ENCODE data around the gene TRNT1.

Gene TRNT1

DNA sequence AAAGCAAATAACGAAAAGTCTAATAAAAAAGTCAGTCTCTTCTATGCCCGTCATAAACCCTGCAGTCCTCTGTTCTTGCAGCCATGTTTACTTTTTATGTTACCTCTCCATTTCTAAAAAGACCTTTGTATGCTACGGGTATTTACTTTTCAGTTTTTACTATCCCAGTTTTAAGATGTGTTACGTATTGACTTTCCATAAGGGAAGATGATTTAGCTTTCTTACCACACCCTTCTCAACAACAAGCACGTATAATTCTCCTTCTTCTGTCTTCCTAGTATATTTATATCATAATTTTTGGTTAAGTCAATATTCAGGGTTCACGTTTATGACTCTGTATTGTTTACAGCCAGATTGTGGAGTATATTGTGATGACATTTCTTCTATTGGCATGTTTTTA is 10.8 kb downstream of the TRNT1 start:
- no peak for ATAC-seq (ENCODE audit: insufficient read depth, low read depth)
- H4K20me1 ChIP-seq (ENCODE audit: insufficient read depth, low read length), result peaks cover 37% of the 10 kb centered on the region
- no peak for TF ChIP-seq EZH2 (IDR thresholded peaks at IDR 0.05; ENCODE audit: borderline replicate concordance, low read depth, low read length, severe bottlenecking)
- TF ChIP-seq, protein P1, sequence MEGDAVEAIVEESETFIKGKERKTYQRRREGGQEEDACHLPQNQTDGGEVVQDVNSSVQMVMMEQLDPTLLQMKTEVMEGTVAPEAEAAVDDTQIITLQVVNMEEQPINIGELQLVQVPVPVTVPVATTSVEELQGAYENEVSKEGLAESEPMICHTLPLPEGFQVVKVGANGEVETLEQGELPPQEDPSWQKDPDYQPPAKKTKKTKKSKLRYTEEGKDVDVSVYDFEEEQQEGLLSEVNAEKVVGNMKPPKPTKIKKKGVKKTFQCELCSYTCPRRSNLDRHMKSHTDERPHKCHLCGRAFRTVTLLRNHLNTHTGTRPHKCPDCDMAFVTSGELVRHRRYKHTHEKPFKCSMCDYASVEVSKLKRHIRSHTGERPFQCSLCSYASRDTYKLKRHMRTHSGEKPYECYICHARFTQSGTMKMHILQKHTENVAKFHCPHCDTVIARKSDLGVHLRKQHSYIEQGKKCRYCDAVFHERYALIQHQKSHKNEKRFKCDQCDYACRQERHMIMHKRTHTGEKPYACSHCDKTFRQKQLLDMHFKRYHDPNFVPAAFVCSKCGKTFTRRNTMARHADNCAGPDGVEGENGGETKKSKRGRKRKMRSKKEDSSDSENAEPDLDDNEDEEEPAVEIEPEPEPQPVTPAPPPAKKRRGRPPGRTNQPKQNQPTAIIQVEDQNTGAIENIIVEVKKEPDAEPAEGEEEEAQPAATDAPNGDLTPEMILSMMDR (IDR thresholded peaks at IDR 0.05; ENCODE audit: borderline replicate concordance, extremely low read depth, low read length, poor library complexity, severe bottlenecking), result no peak

DNA sequence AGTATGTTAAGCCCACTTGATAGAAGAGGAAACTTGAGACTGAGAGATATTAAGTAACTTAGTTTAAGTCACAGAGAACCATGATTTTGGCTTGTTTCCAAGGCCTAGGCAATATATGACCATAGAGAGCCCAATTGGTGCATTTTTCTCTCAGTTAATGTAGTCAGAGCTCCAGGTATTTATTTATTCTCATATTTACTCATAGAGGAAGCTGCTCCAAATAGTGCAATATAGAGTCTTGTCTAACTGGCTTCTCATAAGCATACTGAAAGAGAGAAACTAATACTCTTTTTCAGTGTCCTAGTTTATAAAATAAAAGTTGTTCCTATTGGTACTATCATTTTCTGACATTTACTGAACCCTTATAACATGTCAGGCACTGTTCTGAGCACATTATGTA is 15.2 kb downstream of the TRNT1 start:
- Histone ChIP-seq H3K9ac (ENCODE audit: low read depth, low read length) (no peak overlapping the region), H3K27ac (ENCODE audit: low read length) (no peak overlapping the region), H2AFZ (ENCODE audit: low read depth, low read length) (no peak overlapping the region), H3K4me3 (ENCODE audit: low read depth in 1 of 2, low read length in 2 of 2) (no peak overlapping the region), H3K4me1 (ENCODE audit: insufficient read depth, low read length) (no peaks in the 10 kb centered on the region), H3K79me2 (ENCODE audit: insufficient read depth, low read length) (peaks cover 26% of the 10 kb centered on the region), H4K20me1 (ENCODE audit: insufficient read depth, low read length) (peaks cover 10% of the 10 kb centered on the region; the same call in 1 of the 2 replicates), H3K4me2 (ENCODE audit: insufficient read depth, low read length) (no peak overlapping the region), H3K9me3 (ENCODE audit: insufficient read depth, low read length, severe bottlenecking) (no peaks in the 10 kb centered on the region), H3K36me3 (ENCODE audit: insufficient read depth, low read length) (peaks cover 96% of the 10 kb centered on the region), H3K27me3 (ENCODE audit: insufficient read depth, low read length, poor library complexity) (no peaks in the 10 kb centered on the region)
- ATAC-seq (ENCODE audit: insufficient read depth, low read depth), result no peak
- TF ChIP-seq EZH2 (IDR thresholded peaks at IDR 0.05; ENCODE audit: borderline replicate concordance, low read depth, low read length, severe bottlenecking), result no peak
- TF ChIP-seq, protein P1 (IDR thresholded peaks at IDR 0.05; ENCODE audit: borderline replicate concordance, extremely low read depth, low read length, poor library complexity, severe bottlenecking), result no peak
- no peak for DNase-seq

More for the DNA sequence above, 10.8 kb downstream of the TRNT1 start:
- H2AFZ ChIP-seq (ENCODE audit: low read depth, low read length), result no peak overlapping the region
- H3K9me3 ChIP-seq (ENCODE audit: insufficient read depth, low read length, severe bottlenecking), result no peaks in the 10 kb centered on the region
- H3K4me1 ChIP-seq (ENCODE audit: insufficient read depth, low read length), result no peaks in the 10 kb centered on the region
- no peak overlapping the region for H3K4me2 ChIP-seq (ENCODE audit: insufficient read depth, low read length)
- H3K27ac ChIP-seq (ENCODE audit: low read length), result no peak overlapping the region
- no peaks in the 10 kb centered on the region for H3K27me3 ChIP-seq (ENCODE audit: insufficient read depth, low read length, poor library complexity)
- H3K4me3 ChIP-seq (ENCODE audit: low read depth in 1 of 2, low read length in 2 of 2), result no peak overlapping the region
- no peak overlapping the region for H3K9ac ChIP-seq (ENCODE audit: low read depth, low read length)
- peaks cover 67% of the 10 kb centered on the region for H3K79me2 ChIP-seq (ENCODE audit: insufficient read depth, low read length)
- no peak for DNase-seq
- H3K36me3 ChIP-seq (ENCODE audit: insufficient read depth, low read length), result peaks cover 90% of the 10 kb centered on the region

DNA sequence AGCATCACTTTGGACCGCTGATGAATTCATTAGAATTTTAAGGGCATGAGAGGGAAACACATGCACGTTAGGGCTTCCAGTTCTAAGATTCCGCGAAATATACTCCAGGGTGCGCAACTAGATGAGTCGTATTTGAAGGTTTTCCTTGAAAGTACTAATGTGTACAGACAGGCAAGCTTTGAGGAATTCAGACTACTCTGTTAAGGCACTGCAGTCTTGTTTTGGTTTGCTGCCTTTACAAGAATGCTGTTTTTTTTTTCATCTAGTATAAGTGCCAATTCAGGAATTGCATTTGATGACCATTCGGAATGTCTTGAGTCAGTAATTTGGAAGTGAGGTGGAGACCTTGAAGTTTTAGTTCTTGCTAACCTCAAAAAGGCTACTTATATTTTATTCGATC is 19.1 kb downstream of the TRNT1 start:
- Histone ChIP-seq H3K9me3 (ENCODE audit: insufficient read depth, low read length, severe bottlenecking) (no peaks in the 10 kb centered on the region), H3K4me3 (ENCODE audit: low read depth in 1 of 2, low read length in 2 of 2) (no peak overlapping the region), H3K27me3 (ENCODE audit: insufficient read depth, low read length, poor library complexity) (no peaks in the 10 kb centered on the region), H4K20me1 (ENCODE audit: insufficient read depth, low read length) (0 out of 2 replicates have a peak, but pooled peaks cover 3% of the 10 kb centered on the region), H3K79me2 (ENCODE audit: insufficient read depth, low read length) (peaks cover 9% of the 10 kb centered on the region; the same call in 1 of the 2 replicates), H2AFZ (ENCODE audit: low read depth, low read length) (no peak overlapping the region), H3K27ac (ENCODE audit: low read length) (no peak overlapping the region), H3K9ac (ENCODE audit: low read depth, low read length) (no peak overlapping the region), H3K4me2 (ENCODE audit: insufficient read depth, low read length) (no peak overlapping the region), H3K4me1 (ENCODE audit: insufficient read depth, low read length) (no peaks in the 10 kb centered on the region), H3K36me3 (ENCODE audit: insufficient read depth, low read length) (peaks cover 99% of the 10 kb centered on the region)
- DNase-seq (no peak), ATAC-seq (ENCODE audit: insufficient read depth, low read depth) (no peak)
- TF ChIP-seq EZH2 (IDR thresholded peaks at IDR 0.05; ENCODE audit: borderline replicate concordance, low read depth, low read length, severe bottlenecking), result no peak
- TF ChIP-seq, protein P1 (IDR thresholded peaks at IDR 0.05; ENCODE audit: borderline replicate concordance, extremely low read depth, low read length, poor library complexity, severe bottlenecking), result no peak

DNA sequence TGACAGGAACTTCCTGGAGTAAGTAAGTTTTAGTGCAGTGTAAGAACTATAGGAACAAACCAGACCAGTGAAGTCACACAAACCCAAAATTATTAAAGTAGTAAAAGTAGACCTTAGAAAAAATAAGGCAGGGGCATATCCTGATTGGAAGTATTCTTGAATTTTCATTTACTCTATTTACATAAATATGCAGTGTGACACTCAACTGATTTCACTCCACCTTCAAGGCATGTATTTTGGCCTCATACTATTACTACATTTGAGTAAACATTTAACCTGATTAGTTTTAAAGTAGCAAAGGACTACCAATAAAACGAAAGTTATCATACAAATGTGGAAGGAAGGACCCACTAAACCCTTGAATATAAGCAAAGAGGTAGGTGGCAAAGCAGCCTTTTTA is 22.8 kb downstream of the TRNT1 start:
- TF ChIP-seq, protein P1 (IDR thresholded peaks at IDR 0.05; ENCODE audit: borderline replicate concordance, extremely low read depth, low read length, poor library complexity, severe bottlenecking), result no peak
- TF ChIP-seq EZH2 (IDR thresholded peaks at IDR 0.05; ENCODE audit: borderline replicate concordance, low read depth, low read length, severe bottlenecking), result no peak
- H3K4me1 ChIP-seq (ENCODE audit: insufficient read depth, low read length), result no peaks in the 10 kb centered on the region
- no peak overlapping the region for H3K9ac ChIP-seq (ENCODE audit: low read depth, low read length)
- H4K20me1 ChIP-seq (ENCODE audit: insufficient read depth, low read length), result 0 out of 2 replicates have a peak, but pooled peaks cover 3% of the 10 kb centered on the region
- H3K9me3 ChIP-seq (ENCODE audit: insufficient read depth, low read length, severe bottlenecking), result no peaks in the 10 kb centered on the region
- H3K27me3 ChIP-seq (ENCODE audit: insufficient read depth, low read length, poor library complexity), result no peaks in the 10 kb centered on the region
- ATAC-seq (ENCODE audit: insufficient read depth, low read depth) (no peak), DNase-seq (no peak)
- H3K4me3 ChIP-seq (ENCODE audit: low read depth in 1 of 2, low read length in 2 of 2), result no peak overlapping the region
- H3K27ac ChIP-seq (ENCODE audit: low read length), result no peak overlapping the region
- no peak overlapping the region for H2AFZ ChIP-seq (ENCODE audit: low read depth, low read length)
- H3K36me3 ChIP-seq (ENCODE audit: insufficient read depth, low read length), result peaks cover 99% of the 10 kb centered on the region
- H3K79me2 ChIP-seq (ENCODE audit: insufficient read depth, low read length), result 0 out of 2 replicates have a peak, but pooled peaks cover 3% of the 10 kb centered on the region
- H3K4me2 ChIP-seq (ENCODE audit: insufficient read depth, low read length), result no peak overlapping the region
